IMR-90 (cell line): ENCODE data around the gene FAXDC2.

Source experiments
- BHLHE40 ChIP-seq: fragments of 150-350 bp; IDR thresholded peaks from 2 replicates; pipeline ENCODE4 v1.6.1; 2016; ENCODE audit warnings: mild to moderate bottlenecking, low read depth, low read length
- CHD1 ChIP-seq: IDR thresholded peaks from 2 replicates; pipeline ENCODE4 v1.6.1; 2012; ENCODE audit warnings: low read depth, low read length, improper control_type of control experiment
- FOS ChIP-seq: fragments of 150-350 bp; IDR thresholded peaks from 2 replicates; pipeline ENCODE4 v1.6.1; 2016; ENCODE audit warnings: low read depth, low read length
- MAZ ChIP-seq: IDR thresholded peaks from 2 replicates; pipeline ENCODE4 v1.6.1; 2012; ENCODE audit warnings: low read depth, mild to moderate bottlenecking, low read length, improper control_type of control experiment, moderate library complexity, borderline replicate concordance
- MXI1 ChIP-seq: IDR thresholded peaks from 2 replicates; pipeline ENCODE4 v1.6.1; 2012; ENCODE audit warnings: low read depth, mild to moderate bottlenecking, low read length, moderate library complexity, borderline replicate concordance
- NFE2L2 ChIP-seq: fragments of 150-350 bp; IDR thresholded peaks from 2 replicates; pipeline ENCODE4 v1.6.1; 2016; ENCODE audit warnings: low read depth, mild to moderate bottlenecking, low read length
- POLR2A ChIP-seq: IDR thresholded peaks from 2 replicates; pipeline ENCODE4 v1.6.1; 2012; ENCODE audit warnings: mild to moderate bottlenecking, low read depth, low read length
- RAD21 ChIP-seq: IDR thresholded peaks from 2 replicates; pipeline ENCODE4 v1.6.1; 2012; ENCODE audit warnings: low read length, improper control_type of control experiment
- RCOR1 ChIP-seq: IDR thresholded peaks from 2 replicates; pipeline ENCODE4 v1.6.1; 2012; ENCODE audit warnings: mild to moderate bottlenecking, low read length, improper control_type of control experiment; ENCODE audit not compliant: insufficient replicate concordance
- RFX5 ChIP-seq: IDR thresholded peaks from 2 replicates; pipeline ENCODE4 v1.8.0; 2012; ENCODE audit warnings: low read depth, mild to moderate bottlenecking, low read length, moderate library complexity
- SMC3 ChIP-seq: fragments of 150-350 bp; IDR thresholded peaks from 2 replicates; pipeline ENCODE4 v1.6.1; 2016; ENCODE audit warnings: low read depth, mild to moderate bottlenecking, antibody characterized with exemption, low read length, moderate library complexity
- TF ChIP-seq, protein P1 (sequence below): conservative IDR thresholded peaks from 2 replicates; pipeline ENCODE4 v1.5.1; 2012; ENCODE audit warnings: mild to moderate bottlenecking, low read depth, low read length, improper control_type of control experiment
- TF ChIP-seq, protein P2 (sequence below): fragments of 150-350 bp; IDR thresholded peaks from 2 replicates; pipeline ENCODE4 v1.6.1; 2017; ENCODE audit warnings: mild to moderate bottlenecking, antibody characterized with exemption, low read length, low read depth

DNA sequence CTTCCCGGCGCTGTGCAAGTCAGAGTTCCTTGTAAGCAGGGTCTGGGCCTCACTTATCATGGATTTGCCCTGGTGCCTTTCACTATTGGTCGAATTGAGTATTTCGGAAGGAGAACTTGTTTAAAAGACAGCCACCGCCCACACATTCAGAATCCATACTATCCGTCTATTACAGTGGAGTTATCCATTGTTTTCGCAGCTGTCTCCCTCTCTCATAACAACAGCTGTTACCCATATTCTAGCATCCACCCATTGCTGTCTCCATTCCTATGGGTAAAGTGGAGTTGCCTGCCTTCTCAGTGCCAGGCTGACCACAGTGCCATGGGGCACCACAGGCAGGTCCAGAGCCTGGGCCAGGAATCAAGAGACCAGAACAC is 20.2 kb downstream of the FAXDC2 start:
- TF ChIP-seq, protein P1, sequence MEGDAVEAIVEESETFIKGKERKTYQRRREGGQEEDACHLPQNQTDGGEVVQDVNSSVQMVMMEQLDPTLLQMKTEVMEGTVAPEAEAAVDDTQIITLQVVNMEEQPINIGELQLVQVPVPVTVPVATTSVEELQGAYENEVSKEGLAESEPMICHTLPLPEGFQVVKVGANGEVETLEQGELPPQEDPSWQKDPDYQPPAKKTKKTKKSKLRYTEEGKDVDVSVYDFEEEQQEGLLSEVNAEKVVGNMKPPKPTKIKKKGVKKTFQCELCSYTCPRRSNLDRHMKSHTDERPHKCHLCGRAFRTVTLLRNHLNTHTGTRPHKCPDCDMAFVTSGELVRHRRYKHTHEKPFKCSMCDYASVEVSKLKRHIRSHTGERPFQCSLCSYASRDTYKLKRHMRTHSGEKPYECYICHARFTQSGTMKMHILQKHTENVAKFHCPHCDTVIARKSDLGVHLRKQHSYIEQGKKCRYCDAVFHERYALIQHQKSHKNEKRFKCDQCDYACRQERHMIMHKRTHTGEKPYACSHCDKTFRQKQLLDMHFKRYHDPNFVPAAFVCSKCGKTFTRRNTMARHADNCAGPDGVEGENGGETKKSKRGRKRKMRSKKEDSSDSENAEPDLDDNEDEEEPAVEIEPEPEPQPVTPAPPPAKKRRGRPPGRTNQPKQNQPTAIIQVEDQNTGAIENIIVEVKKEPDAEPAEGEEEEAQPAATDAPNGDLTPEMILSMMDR: no peak
- TF ChIP-seq BHLHE40 (no peak), FOS (no peak), POLR2A (no peak), MXI1 (no peak), RAD21 (no peak), NFE2L2 (no peak), MAZ (no peak), RFX5 (no peak), RCOR1 (no peak), SMC3 (no peak), CHD1 (no peak)
- TF ChIP-seq, protein P2, sequence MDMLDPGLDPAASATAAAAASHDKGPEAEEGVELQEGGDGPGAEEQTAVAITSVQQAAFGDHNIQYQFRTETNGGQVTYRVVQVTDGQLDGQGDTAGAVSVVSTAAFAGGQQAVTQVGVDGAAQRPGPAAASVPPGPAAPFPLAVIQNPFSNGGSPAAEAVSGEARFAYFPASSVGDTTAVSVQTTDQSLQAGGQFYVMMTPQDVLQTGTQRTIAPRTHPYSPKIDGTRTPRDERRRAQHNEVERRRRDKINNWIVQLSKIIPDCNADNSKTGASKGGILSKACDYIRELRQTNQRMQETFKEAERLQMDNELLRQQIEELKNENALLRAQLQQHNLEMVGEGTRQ: no peak
